Renal cortex interstitium (tissue), 15 donors: ENCODE measurements around the gene RIN1. TPM values are rescaled to one million over a fixed set of nuclear protein-coding genes. Genes with fewer than 3 reads are reported as not detected.
"Not testable (repeated sequence)": the region's sequence is repeated elsewhere in the genome, so short reads cannot be mapped to it uniquely, and the experiment has no call there.

Source experiments
- DNase-seq, 11 donors: peaks; one replicate each; pipeline ENCODE4 v3.0.0-alpha.2; 2013; ENCODE audit warnings: low read depth in 9 of 11, low spot score in 4 of 11; ENCODE audit errors: extremely low read depth in 1 of 11
- long read RNA-seq, 16 experiments: transcript quantifications; one replicate each; lab custom pipeline, GENCODE V29; 2026
- polyA plus RNA-seq, 3 donors: library from polyadenylated mRNA; unstranded; fragments of 120-200 nt; gene quantifications; one replicate each; pipeline ENCODE4 v1.2.1, GENCODE V29; 2013; ENCODE audit not compliant: insufficient read length in 3 of 3

RIN1 gene
- 1 to 10 TPM; 1.9 to 3.6 (median 2.8) TPM for polyA plus RNA-seq
- long read RNA-seq, donor 1: 0 reads
- long read RNA-seq, donor 2: 0 reads
- long read RNA-seq, donor 3, partial matches to known transcripts: 0 of 1 reads
- long read RNA-seq, donor 3, other reads (novel, unspliced or antisense): 0 of 1 reads
- long read RNA-seq, donor 4, partial matches to known transcripts: 0 of 2 reads
- long read RNA-seq, donor 4, other reads (novel, unspliced or antisense): 0 of 2 reads
- long read RNA-seq, donor 5: 0 reads
- long read RNA-seq, donor 6: 0 reads
- long read RNA-seq, donor 7: 0 reads
- long read RNA-seq, donor 8: 0 reads
- long read RNA-seq, donor 9: 0 reads
- long read RNA-seq, donor 10: 0 reads
- long read RNA-seq, donor 11: 0 reads
- long read RNA-seq, donor 12: 0 reads
- long read RNA-seq, donor 13: 0 reads
- long read RNA-seq, donor 14: 0 reads
- long read RNA-seq, donor 15: 0 reads
- long read RNA-seq, donor 16: 0 reads

GRCh38 chr11:66336234-66337102 lies at the start of gene RIN1:
RIN1 (minus strand) TSS chr11:66336434; CDS start chr11:66336402, 32 bp downstream.
- no peak for DNase-seq

GRCh38 chr11:66384316-66384715 lies 48.1 kb upstream of the RIN1 start:
- DNase-seq: not testable (repeated sequence)

GRCh38 chr11:66380264-66380663 lies 44.0 kb upstream of the RIN1 start:
- not testable (repeated sequence) for DNase-seq

DNA sequence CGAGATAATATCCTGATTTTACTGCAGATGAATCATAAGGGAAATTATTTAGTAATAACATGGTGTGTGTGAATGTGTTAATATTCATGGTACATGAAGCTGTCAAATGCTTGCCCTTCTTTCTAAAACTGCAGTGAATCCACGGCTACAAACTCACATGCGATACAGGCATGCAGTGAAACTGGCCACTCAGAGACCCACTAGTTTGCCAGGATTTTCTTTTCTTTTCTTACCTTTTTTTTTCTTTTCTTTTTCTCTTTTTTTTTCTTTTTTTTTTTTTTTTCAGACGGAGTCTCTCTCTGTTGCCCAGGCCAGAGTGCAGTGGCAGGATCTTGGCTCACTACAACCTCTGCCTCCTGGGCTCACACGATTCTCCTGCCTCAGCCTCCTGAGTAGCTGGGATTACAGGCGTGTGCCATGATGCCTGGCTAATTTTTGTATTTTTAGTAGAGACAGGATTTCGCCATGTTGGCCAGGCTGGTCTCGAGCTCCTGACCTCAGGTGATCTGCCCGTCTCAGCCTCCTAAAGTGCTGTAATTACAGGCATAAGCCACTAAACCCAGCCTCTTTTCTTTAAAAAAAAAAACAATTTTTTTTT lies 37.6 kb upstream of the RIN1 start:
- not testable (repeated sequence) for DNase-seq

DNA sequence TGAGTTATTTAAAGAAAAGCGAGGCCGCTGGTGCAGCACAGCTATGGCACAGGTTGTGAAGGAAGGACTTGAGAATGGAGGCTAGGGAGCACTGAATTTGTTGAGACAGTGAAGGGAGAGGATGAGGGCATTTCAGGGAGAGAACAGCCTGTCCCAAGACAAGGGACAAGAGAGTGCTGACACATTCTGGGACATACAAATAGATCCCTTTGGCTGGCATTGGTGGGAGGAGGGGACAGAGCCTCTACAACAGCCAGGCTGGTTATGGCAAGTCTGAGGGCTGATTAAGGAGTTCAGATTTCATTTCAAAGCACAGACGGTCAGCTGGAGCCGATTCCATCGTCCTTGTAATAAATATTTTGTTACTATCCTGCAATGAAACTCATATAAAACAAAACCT lies 37.0 kb upstream of the RIN1 start:
- DNase-seq: no peak

- peak in 10 of 11 donors; percentile 58 to 86 (median 74) for DNase-seq
These were observed 35.6 kb upstream of the RIN1 start, which contains the start of gene SLC29A2 for GRCh38 chr11:66371627-66372415. SLC29A2 (minus strand) TSS chr11:66371760; CDS start chr11:66371591, 169 bp downstream.

GRCh38 chr11:66369073-66369894 lies 33.0 kb upstream of the RIN1 start:
- DNase-seq: no peak

DNA sequence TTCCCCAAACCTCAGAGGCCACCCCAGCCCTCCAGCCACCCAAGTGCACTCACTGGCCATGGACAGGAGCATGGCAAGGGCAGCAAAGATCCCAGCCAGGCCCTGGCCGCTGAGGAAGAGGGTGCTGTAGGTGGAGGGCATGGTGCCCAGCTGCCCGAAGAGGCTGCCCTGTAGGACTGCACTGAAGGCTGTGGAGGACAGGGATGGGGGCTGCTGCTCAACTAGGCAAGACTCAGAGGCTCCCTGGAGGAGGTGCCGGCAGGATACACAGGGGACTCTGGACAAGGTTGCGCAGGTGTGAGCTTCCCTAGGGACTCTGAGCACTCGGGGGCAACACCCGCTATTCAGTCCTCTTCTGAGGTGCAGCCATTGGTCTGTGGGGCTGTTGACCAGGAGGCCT lies 32.2 kb upstream of the RIN1 start:
- no peak for DNase-seq

DNA sequence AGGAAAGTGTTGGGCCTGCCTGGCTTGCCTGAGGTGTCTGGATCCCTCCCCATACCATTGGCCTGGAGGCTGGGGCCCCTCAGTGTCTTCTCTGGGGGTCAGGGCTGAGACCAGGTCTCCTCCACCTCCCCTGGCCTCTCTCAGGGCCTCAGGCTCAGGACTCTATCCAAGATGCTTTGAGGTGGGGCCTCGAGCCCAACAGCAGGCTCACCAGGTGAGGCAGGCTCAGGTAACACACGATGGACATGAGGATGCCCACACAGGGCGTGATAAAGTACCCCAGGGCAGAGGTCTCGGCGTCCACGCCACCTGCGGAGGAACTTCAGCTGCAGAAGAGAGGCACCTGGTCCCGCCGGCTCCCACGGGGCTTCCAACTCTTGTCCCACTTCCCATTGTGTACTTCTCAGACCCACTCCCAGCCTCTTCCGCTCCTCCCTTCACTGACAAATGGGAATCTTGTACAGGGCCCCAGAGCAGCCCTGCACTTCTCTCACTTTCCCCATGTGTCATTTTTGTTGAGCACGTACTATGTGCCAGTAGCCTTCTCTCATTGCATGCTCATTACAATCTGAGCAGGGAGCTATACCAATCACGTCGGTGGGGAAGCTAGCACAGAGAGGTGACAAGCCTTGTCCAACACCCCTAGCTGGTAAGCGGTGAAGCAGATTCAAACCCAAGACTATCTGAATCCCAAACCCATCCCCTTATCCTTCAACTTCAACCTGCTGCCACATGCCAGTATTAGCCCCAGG lies 31.5 kb upstream of the RIN1 start:
- DNase-seq: no peak

GRCh38 chr11:66366844-66367477 lies 30.7 kb upstream of the RIN1 start:
- no peak for DNase-seq

DNA sequence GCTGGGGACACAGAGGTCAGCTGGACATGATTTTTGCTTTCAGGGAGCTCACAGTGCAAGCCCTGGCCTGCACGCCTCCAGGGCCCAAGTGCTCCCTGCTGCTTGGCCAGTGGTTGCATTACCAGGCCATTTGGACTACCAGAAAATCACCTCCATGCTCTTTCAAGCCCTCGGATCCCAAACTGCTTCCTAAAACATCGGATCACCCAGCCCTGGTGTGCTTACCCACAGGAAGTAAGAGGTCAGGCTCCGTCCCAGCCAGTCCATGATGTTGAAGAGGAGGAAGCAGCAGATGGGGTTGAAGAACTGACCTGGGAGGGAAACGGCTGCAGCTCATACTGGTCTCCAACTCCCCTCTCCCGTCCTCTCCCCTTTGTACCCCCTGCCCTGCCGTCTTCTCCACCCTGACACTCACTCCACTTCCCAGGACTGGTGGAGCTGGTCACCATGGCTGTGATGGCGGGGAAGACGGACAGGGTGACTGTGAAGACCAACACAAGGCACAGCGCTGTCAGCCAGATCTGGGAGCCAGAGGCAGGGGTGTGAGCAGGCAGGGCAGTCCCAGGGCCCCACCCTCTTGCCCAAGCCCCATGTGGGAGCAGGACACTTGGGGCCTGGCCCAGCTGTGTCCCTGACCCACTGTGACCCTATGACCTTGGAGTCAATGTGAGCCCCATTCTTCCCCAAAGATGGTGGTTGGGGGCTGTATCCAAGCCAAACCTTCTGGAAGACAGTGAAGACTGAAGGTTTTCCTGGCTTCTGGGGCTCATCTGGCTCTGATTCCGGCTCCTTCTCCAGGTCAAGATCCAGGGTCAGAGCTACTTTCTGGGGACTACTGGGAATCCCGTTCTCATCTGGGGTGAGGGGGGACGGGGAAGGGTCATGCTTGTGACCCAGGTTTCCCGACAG lies 29.7 kb upstream of the RIN1 start:
- DNase-seq: no peak

- DNase-seq: no peak
These were observed 28.9 kb upstream of the RIN1 start for GRCh38 chr11:66365166-66365565.

DNA sequence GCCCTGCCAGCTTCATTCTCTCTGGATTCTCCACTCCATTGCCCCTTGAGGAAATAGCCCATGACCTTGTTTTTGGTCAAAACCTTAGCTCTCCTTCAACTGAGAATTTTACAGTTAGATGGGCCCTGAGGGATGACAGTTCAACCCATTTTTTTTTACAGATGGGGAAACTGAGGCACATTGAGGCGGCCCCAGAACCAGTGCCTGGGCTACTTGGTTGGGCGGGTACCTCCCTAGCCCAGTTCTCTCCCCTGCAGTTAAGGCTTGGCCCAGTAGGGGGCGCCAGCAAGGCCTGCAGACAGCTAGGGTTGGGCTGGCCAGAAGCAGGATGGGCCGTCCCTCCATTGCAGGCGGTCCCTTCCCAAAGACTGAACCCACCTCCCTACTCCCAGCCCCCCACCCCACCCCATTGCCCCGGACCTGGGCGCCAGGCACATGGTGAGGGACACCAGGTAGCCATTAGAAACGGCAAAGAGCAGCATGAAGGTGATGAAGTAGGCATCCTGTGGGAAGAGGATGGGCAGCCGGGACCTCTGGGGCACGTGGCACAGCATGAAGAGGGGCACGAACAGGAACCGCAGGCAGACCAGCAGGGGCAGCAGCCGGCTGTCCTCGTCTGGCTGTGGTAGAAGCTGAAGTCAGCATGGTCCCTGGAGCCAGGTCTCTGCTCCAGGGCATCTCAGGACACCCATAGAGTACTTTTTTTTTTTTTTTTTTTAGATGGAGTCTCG lies 27.7 kb upstream of the RIN1 start:
- no peak for DNase-seq

GRCh38 chr11:66363187-66363601 lies 27.0 kb upstream of the RIN1 start:
- no peak for DNase-seq
